H1 (cell line): ENCODE results near the gene MIPOL1. TPM values are rescaled to one million over a fixed set of nuclear protein-coding genes. Genes with fewer than 3 reads are reported as not detected.

Experiments used
- CTCF ChIA-PET: fragments of 300-600 bp; sonication (Branson Sonifier 250); formaldehyde crosslinking; loops from one replicate; lab custom pipeline; 2021; ENCODE audit not compliant: partially characterized antibody; lab: Charles Lee
- POLR2A ChIA-PET: fragments of 300-600 bp; sonication (Branson Sonifier 250); formaldehyde crosslinking; loops from one replicate; lab custom pipeline; 2021; ENCODE audit warnings: inconsistent platforms; ENCODE audit not compliant: partially characterized antibody; lab: Charles Lee
- DNase-seq, 2 experiments: peaks; one replicate each; pipeline versions ENCODE4 v3.0.0 to v3.0.0-alpha.2; 2010 to 2022; ENCODE audit warnings: low spot score in 2 of 2, low read depth in 1 of 2, mixed read lengths in 1 of 2
- FAIRE-seq: peaks from 2 replicates; lab custom pipeline; 2011; peaks lifted over from hg19 to GRCh38; lab: Jason Lieb, UNC
- H2AFZ ChIP-seq: 2 replicates; pipeline ENCODE4 v1.8.1; 2012; ENCODE audit warnings: low read length, inconsistent platforms
- H2AK5ac ChIP-seq: 2 replicates; pipeline ENCODE4 v1.6.1; 2013; ENCODE audit warnings: low read depth, low read length
- H2BK120ac ChIP-seq: replicated peaks from 2 replicates; pipeline ENCODE3; 2013; ENCODE audit warnings: low read depth, low read length, inconsistent platforms
- H2BK12ac ChIP-seq: 2 replicates; pipeline ENCODE4 v1.6.1; 2013; ENCODE audit warnings: low read depth, low read length
- H2BK15ac ChIP-seq: 2 replicates; pipeline ENCODE4 v1.6.1; 2013; ENCODE audit warnings: low read length
- H2BK20ac ChIP-seq: 2 replicates; pipeline ENCODE4 v1.6.1; 2013; ENCODE audit warnings: low read length
- H2BK5ac ChIP-seq: 2 replicates; pipeline ENCODE4 v1.6.1; 2013; ENCODE audit warnings: low read depth, low read length
- H3K14ac ChIP-seq: 2 replicates; pipeline ENCODE4 v1.6.1; 2013; ENCODE audit warnings: inconsistent platforms; ENCODE audit not compliant: insufficient read length
- H3K18ac ChIP-seq: 2 replicates; pipeline ENCODE4 v1.6.1; 2013; ENCODE audit warnings: low read length; ENCODE audit errors: extremely low read depth
- H3K23ac ChIP-seq: 2 replicates; pipeline ENCODE4 v1.6.1; 2013; ENCODE audit warnings: inconsistent platforms; ENCODE audit not compliant: insufficient read length
- H3K23me2 ChIP-seq: 2 replicates; pipeline ENCODE4 v1.6.1; 2013; ENCODE audit warnings: low read depth, low read length
- H3K27ac ChIP-seq: 2 replicates; pipeline ENCODE4 v1.6.1; 2011; ENCODE audit warnings: low read depth, low read length, inconsistent platforms
- H3K27me3 ChIP-seq, 4 experiments: replicated peaks in 1 of 4; 1 replicate in 1 of 4; 2 replicates in 3 of 4; pipeline versions ENCODE4 v1.6.1 to v1.8.1; 2011 to 2013; ENCODE audit warnings: low read length in 3 of 4, mild to moderate bottlenecking in 3 of 4, inconsistent platforms in 2 of 4, mixed read lengths in 2 of 4, moderate library complexity in 1 of 4; ENCODE audit not compliant: control insufficient read depth in 3 of 4, insufficient read depth in 3 of 4; ENCODE audit errors: extremely low read depth in 1 of 4
- H3K36me3 ChIP-seq, 4 experiments: 2 replicates each; pipeline versions ENCODE4 v1.6.1 to v1.8.1; 2011 to 2013; ENCODE audit warnings: mild to moderate bottlenecking in 4 of 4, low read length in 3 of 4, moderate library complexity in 2 of 4, control low read depth in 1 of 4, inconsistent platforms in 1 of 4; ENCODE audit not compliant: insufficient read depth in 4 of 4, control insufficient read depth in 2 of 4
- H3K4ac ChIP-seq: replicated peaks from 2 replicates; pipeline ENCODE3; 2013; ENCODE audit warnings: low read length, low read depth, mixed read lengths, inconsistent platforms; ENCODE audit not compliant: insufficient read length
- H3K4me1 ChIP-seq, 4 experiments: replicated peaks in 1 of 4; 1 replicate in 1 of 4; 2 replicates in 3 of 4; pipeline versions ENCODE4 v1.6.1 to v1.8.1; 2011 to 2013; ENCODE audit warnings: low read length in 3 of 4, inconsistent platforms in 2 of 4, mixed read lengths in 1 of 4; ENCODE audit not compliant: insufficient read depth in 4 of 4, control insufficient read depth in 3 of 4
- H3K4me2 ChIP-seq, 2 experiments: 2 replicates each; pipeline versions ENCODE4 v1.6.1 to v1.8.1; 2011 to 2013; ENCODE audit warnings: low read depth in 2 of 2, low read length in 2 of 2, control low read depth in 1 of 2, inconsistent platforms in 1 of 2, mild to moderate bottlenecking in 1 of 2; ENCODE audit not compliant: insufficient read depth in 1 of 2
- H3K4me3 ChIP-seq, 4 experiments: fragments of 200-600, 300-600 bp in 1 of 4; sonication (generic), shearing (Covaris generic), sonication (Bioruptor Twin) in 1 of 4; 2 replicates each; pipeline versions ENCODE4 v1.5.1 to v1.8.1; 2011 to 2016; ENCODE audit warnings: low read length in 4 of 4, low read depth in 3 of 4, control low read depth in 2 of 4, inconsistent platforms in 2 of 4, mild to moderate bottlenecking in 2 of 4, mixed read lengths in 1 of 4, moderate library complexity in 1 of 4; ENCODE audit not compliant: insufficient read depth in 2 of 4; ENCODE audit errors: extremely low read depth in 1 of 4
- H3K56ac ChIP-seq: replicated peaks from 2 replicates; pipeline ENCODE3; 2013; ENCODE audit warnings: low read depth, mild to moderate bottlenecking, mixed read lengths, low read length, inconsistent platforms; ENCODE audit not compliant: insufficient read length
- H3K79me1 ChIP-seq: 2 replicates; pipeline ENCODE4 v1.6.1; 2013; ENCODE audit warnings: low read depth, low read length, control low read depth
- H3K79me2 ChIP-seq, 2 experiments: 2 replicates each; pipeline versions ENCODE4 v1.6.1 to v1.8.1; 2012 to 2013; ENCODE audit warnings: low read length in 2 of 2, mild to moderate bottlenecking in 2 of 2, inconsistent platforms in 1 of 2; ENCODE audit not compliant: insufficient read depth in 2 of 2, control insufficient read depth in 1 of 2
- H3K9ac ChIP-seq, 4 experiments: replicated peaks in 1 of 4; 1 replicate in 1 of 4; 2 replicates in 3 of 4; pipeline versions ENCODE4 v1.6.1 to v1.8.1; 2011 to 2013; ENCODE audit warnings: low read depth in 3 of 4, low read length in 3 of 4, control low read depth in 2 of 4, mild to moderate bottlenecking in 2 of 4, moderate library complexity in 2 of 4, inconsistent platforms in 1 of 4; ENCODE audit errors: extremely low read depth in 1 of 4
- H3K9me3 ChIP-seq, 2 experiments: 2 replicates each; pipeline versions ENCODE4 v1.6.1 to v1.8.1; 2012 to 2013; ENCODE audit warnings: mild to moderate bottlenecking in 2 of 2, moderate library complexity in 2 of 2, control low read depth in 1 of 2, inconsistent platforms in 1 of 2, low read depth in 1 of 2, low read length in 1 of 2, mixed read lengths in 1 of 2; ENCODE audit not compliant: insufficient read depth in 2 of 2
- H4K20me1 ChIP-seq, 2 experiments: replicated peaks in 1 of 2; 2 replicates each; pipeline versions ENCODE3 to v1.8.1; 2011 to 2013; ENCODE audit warnings: inconsistent platforms in 2 of 2, low read length in 2 of 2, mild to moderate bottlenecking in 1 of 2; ENCODE audit not compliant: insufficient read depth in 2 of 2, control insufficient read depth in 1 of 2
- H4K5ac ChIP-seq: 2 replicates; pipeline ENCODE4 v1.6.1; 2013; ENCODE audit warnings: low read length, low read depth, mixed read lengths, inconsistent platforms; ENCODE audit not compliant: insufficient read length
- H4K8ac ChIP-seq: 2 replicates; pipeline ENCODE4 v1.8.0; 2013; ENCODE audit warnings: mild to moderate bottlenecking, moderate library complexity, low read length, inconsistent platforms; ENCODE audit not compliant: insufficient read depth; ENCODE audit errors: extremely low read depth
- H4K91ac ChIP-seq: replicated peaks from 2 replicates; pipeline ENCODE3; 2013; ENCODE audit warnings: low read length, mixed read lengths, inconsistent platforms; ENCODE audit not compliant: insufficient read length
- ATF3 ChIP-seq: IDR thresholded peaks from 2 replicates; pipeline ENCODE4 v1.6.1; 2011; ENCODE audit warnings: low read depth, mild to moderate bottlenecking, low read length; ENCODE audit not compliant: insufficient read depth
- CEBPB ChIP-seq: IDR thresholded peaks from 2 replicates; pipeline ENCODE4 v1.6.1; 2012; ENCODE audit warnings: low read depth, low read length
- E2F6 ChIP-seq: IDR thresholded peaks from 2 replicates; pipeline ENCODE4 v1.6.1; 2012; ENCODE audit warnings: inconsistent platforms
- EGR1 ChIP-seq: IDR thresholded peaks from 2 replicates; pipeline ENCODE4 v1.6.1; 2011; ENCODE audit warnings: low read depth, low read length, borderline replicate concordance
- JUND ChIP-seq: IDR thresholded peaks from 2 replicates; pipeline ENCODE4 v1.6.1; 2011; ENCODE audit warnings: mild to moderate bottlenecking, improper control_type of control experiment, low read length
- POLR2AphosphoS5 ChIP-seq: IDR thresholded peaks from 2 replicates; pipeline ENCODE4 v1.6.1; 2011; ENCODE audit warnings: low read depth, low read length
- SIX5 ChIP-seq: IDR thresholded peaks from 2 replicates; pipeline ENCODE4 v1.6.1; 2011; ENCODE audit warnings: mild to moderate bottlenecking, low read depth, low read length
- SP4 ChIP-seq: IDR thresholded peaks from 2 replicates; pipeline ENCODE4 v1.6.1; 2012; ENCODE audit warnings: low read length, inconsistent platforms
- WGBS, 2 experiments: shearing (Covaris generic) in 1 of 2; methylation state at CpG; one replicate each; pipeline versions ENCODE4 v1.1.6 to v1.1.7; 2013 to 2015; ENCODE audit warnings: low lambda C conversion rate in 2 of 2, mixed read lengths in 2 of 2, inconsistent platforms in 1 of 2, low coverage in 1 of 2, missing lambda C conversion rate in 1 of 2; ENCODE audit not compliant: insufficient replicate concordance in 2 of 2, insufficient coverage in 1 of 2, insufficient read length in 1 of 2; ENCODE audit errors: extremely low coverage in 1 of 2, missing lambda C conversion rate in 1 of 2; 5-methylcytosine and 5-hydroxymethylcytosine counted together
- polyA plus RNA-seq, 7 experiments: library from polyadenylated mRNA; depleted of rRNA in 3 of 7; stranded (reverse) in 5 of 7; unstranded in 2 of 7; fragments of >200 nt in 5 of 7; fragments of 200-250 nt in 2 of 7; gene quantifications; 1 replicate in 5 of 7; 2 replicates in 1 of 7; 4 replicates in 1 of 7; pipeline versions ENCODE4 v1.2.1 to v1.2.3, GENCODE V29; 2011 to 2013; ENCODE audit warnings: missing spikeins in 2 of 7, mixed read lengths in 2 of 7
- total RNA-seq: library from RNA; stranded (reverse); fragmentation: NEBNext Ultra II Directional; extraction: Animal tissue kit (Norgen Biotek cat#: 25700); gene quantifications from 2 replicates; pipeline ENCODE4 v1.2.1, GENCODE V29; 2021

The MIPOL1 gene
- total and polyA plus RNA-seq, 2 of the 8 experiments (the other 6 are each of a cell fraction or from before 2014, with no cell fraction given): 2.8 to 23.9 TPM

GRCh38 chr14:37187294-37187693, 10.4 kb upstream of the MIPOL1 start:
- Histone ChIP-seq H3K18ac (no peak overlapping the region), H3K36me3 (no peaks in the 10 kb centered on the region)
- POLR2A ChIA-PET: interaction anchor here (1.7 to 2.6 kb wide), 3 partner anchors 10 to 15 kb away, joined by 4 to 14 read pairs (median 8); partner anchors contain the start of genes MIPOL1 and SLC25A21

More at GRCh38 chr14:37187294-37187693, 10.4 kb upstream of the MIPOL1 start:
- Histone ChIP-seq H3K23me2 (no peaks in the 10 kb centered on the region), H3K14ac (no peak overlapping the region), H3K9ac (no peak overlapping the region), H2BK5ac (no peak overlapping the region), H3K23ac (no peak overlapping the region), H3K27me3 (no peaks in the 10 kb centered on the region), H4K8ac (no peak overlapping the region), H3K4me1 (peaks cover 0 to 2% (median 0%) of the 10 kb centered on the region in 4 experiments; a peak in 1 of 7 replicates), H3K4ac (no peak overlapping the region), H3K79me1 (no peaks in the 10 kb centered on the region; the same call in 1 of the 2 replicates), H3K79me2 (no peaks in the 10 kb centered on the region), H3K4me2 (no peak overlapping the region), H2BK12ac (no peak overlapping the region), H2BK20ac (no peak overlapping the region), H2BK120ac (no peak overlapping the region), H4K91ac (no peak overlapping the region), H3K56ac (no peak overlapping the region), H2BK15ac (no peak overlapping the region), H3K9me3 (no peaks in the 10 kb centered on the region), H4K20me1 (no peaks in the 10 kb centered on the region), H2AFZ (no peak overlapping the region)
- FAIRE-seq (no peak), DNase-seq (no peak)
- 95% methylated on average over 2 of the region's 3 CpGs; no CpG with 5 or more reads in 1 of the 2 experiments for WGBS, 2 experiments
- CTCF ChIA-PET: interaction anchor here (3.2 kb wide), 1 partner anchor 10 kb away, joined by 9 read pairs; the partner anchor contains the start of gene MIPOL1
- no peak for TF ChIP-seq ATF3
- TF ChIP-seq E2F6: no peak
- TF ChIP-seq SP4: no peak
- no peak for TF ChIP-seq CEBPB
- TF ChIP-seq EGR1: no peak
- TF ChIP-seq SIX5: no peak
- TF ChIP-seq JUND: no peak
- TF ChIP-seq POLR2AphosphoS5: no peak
- TF ChIP-seq, all 59 proteins: peak for 0
- no peak overlapping the region for H2AK5ac ChIP-seq
- H3K27ac ChIP-seq: no peak overlapping the region
- no peak overlapping the region for H4K5ac ChIP-seq
- no peak overlapping the region for H3K4me3 ChIP-seq
